NCI-H748 treated with DMSO at 0.1 percent for 48 hours (cell line): ENCODE data around the gene GALNS.
"Not testable (repeated sequence)": the region's sequence is repeated elsewhere in the genome, so short reads cannot be mapped to it uniquely, and the experiment has no call there.

Experiments
- DNase-seq: peaks from one replicate; lab custom pipeline; 2025; lab: John Stamatoyannopoulos, UW

GALNS gene

DNA sequence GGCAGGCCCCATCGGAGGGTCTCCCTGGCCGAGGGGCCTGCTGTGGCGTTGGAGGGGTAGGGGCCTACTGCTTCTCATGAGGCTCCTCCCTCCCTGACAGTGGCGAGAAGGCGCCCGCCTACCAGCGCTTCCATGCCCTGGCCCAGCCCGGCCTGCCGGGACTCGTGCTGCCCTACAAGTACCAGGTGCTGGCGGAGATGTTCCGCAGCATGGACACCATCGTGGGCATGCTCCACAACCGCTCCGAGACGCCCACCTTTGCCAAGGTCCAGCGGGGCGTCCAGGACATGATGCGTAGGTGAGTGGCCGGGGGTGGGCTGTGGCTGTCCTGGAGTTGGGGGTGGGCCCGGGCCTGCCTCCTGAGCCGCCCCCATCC, 51.4 kb downstream of the GALNS start:
- no peak for DNase-seq

DNA sequence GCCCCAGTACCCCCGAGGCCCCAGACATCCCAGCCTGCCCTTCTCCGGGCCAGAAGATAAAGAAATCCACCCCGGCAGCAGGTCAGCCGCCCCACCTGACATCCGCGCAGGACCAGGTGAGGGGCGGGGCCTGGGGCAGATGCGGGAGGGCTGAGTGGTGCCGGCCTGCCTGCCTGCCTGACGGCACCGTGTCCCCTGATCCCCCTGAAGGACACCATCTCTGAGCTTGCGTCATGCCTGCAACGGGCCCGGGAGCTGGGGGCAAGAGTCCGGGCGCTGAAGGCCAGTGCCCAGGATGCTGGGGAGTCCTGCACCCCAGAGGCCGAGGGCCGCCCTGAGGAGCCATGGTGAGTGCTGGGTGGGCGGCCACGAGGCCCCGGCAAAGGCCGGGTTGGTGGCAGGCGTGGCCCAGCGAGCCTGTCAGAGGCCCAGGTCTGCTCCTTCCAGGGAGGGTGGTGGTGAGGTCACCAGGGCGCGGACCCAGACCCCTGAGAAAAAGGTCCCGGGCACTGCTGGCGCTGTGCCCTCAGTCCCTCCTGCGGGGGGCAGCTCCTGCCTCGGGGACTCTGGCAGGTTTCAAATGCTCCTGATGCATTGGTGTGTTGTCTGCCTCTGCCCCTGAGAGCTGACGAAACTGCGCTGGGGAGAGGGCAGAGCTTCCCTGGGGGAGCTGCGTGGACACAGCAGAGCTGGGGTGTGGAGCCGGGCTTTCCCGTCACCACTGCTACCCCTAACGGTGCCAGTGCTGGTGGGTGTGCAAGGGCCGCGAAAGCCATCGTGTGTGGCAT, 52.0 kb downstream of the GALNS start:
- no peak for DNase-seq

DNA sequence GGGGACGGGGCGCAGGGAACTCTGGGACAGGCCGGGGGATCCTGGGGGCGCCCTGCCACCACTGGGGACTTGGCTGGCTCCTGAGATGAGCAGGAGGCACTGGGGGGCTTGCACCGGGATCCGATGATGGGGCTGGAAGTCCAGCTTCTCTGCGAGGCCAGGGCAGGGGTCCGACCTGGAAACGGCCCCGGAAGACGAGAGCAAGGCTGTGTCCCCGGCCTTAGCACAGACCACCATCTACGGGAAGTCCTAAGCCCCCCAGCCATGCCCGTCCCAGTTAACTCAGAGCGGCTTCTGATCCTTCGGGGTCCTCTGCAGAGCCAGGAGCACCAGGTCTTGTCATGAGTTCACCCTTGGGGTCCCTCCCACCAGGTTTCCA, 52.6 kb downstream of the GALNS start:
- DNase-seq, result no peak

DNA sequence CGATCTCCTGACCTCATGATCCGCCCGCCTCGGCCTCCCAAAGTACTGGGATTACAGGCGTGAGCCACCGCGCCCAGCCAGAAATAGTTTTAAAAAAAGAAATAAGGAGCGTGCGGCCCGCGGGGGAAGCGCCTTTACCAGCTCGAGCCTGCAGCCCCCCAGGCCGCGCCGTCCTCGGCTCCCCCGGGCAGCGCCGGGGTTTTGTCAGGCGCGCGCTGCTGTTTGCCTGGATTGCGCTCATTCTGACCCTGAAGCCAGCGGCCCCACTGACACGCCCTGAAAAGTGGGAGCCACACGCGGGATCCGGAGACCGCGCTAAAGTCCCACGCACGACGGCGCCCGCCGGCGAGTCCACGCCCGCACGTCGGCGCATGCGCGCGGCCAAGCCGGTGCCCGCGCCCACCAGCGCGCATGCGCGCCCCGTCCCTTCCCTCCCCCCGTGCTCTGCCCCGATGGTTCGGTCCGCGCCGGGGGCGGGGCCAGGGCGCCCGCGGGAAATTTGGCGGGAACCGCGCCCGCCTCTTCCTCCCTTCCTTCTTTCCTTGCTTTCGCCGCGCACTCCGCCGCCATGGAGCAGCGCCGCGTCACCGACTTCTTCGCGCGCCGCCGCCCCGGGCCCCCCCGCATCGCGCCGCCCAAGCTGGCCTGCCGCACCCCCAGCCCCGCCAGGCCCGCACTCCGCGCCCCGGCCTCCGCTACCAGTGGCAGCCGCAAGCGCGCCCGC, 53.3 kb downstream of the GALNS start, which contains the start of gene CDT1:
Gene CDT1 (plus strand): TSS at position 526 of the 724 bp plus-strand sequence. CDS start 43 bp downstream, at position 569.
- DNase-seq, result peak; percentile 43

DNA sequence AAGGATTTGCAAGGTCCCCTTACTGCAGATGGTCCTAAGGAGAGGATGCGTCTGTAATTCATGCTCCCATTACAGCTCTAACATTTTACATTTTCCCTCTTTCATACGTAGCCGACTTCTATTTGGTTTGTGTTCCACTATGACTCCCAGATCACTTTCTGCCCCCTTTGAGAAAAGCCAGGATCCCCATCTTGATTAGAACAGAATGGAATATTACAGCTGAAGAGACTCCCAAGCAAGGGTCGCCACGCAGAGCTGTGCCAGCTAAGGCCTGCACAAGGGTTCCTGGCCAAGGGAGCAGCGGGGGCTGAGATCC, 56.5 kb downstream of the GALNS start:
- no peak for DNase-seq

DNA sequence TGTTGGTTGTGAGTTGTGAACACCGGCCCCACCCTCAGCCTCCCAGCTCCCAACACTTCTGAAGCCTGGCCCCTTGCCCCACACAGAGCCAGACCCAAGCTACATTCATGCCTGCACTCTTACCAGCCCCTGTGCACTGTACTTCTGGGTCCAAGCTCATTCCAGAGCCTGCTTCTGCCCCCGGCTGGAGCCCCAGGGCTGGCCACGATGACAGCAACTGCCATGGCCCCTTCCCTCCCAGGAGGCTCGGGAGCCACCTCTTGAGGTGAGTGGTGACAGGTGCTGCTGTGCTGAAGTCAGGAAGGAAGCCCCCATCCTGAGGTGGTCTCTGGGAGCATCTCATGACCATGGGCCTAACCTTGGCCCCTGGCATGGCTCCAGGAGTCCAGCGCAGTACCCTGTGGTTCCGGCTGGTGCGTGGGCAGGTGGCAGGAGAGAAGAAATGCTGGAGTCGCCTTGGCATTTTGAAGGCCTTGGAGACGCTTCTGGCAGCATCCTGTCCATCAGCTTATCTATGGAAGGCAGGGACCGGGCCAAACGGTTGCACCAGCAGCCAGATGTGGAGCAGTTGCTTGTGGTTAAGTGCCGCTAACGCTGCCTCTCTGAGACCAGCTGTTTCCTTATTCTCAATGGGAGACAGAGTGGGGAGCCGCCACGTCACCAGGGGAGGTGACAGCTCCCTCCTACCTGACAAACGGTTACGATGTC, 57.0 kb downstream of the GALNS start:
- no peak for DNase-seq

DNA sequence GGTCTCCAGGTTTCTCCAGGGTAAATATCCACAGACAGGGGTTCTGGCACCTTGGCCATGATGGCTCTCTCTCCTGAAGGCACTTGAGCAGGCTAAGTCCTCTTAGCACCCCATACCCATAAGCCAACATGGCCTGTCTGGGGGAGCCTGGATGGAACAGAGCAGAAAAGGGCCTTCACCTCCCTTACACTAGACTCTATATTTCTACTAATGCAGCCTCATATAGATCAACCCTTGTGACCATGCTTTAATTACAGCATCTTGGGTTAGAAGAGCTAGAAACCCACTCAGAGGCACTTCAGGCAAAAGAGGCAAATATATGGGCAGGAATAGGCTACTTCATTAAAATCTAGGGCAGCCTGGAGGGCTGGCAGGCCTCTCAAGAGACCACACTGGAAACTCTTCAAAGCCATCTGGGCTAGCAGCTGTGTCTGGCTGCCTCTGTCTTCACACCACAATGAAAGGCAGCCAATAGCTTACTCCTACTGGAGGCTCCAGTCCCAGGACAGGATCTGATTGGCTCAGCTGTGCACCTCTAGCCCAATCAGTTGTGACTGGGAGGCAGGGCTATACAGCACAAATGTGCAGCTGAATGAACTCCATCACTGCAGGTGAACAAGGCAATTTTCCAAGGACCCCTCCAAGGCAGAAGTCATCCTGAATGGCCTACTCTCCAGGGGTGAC, 57.8 kb downstream of the GALNS start:
- DNase-seq, result no peak

DNA sequence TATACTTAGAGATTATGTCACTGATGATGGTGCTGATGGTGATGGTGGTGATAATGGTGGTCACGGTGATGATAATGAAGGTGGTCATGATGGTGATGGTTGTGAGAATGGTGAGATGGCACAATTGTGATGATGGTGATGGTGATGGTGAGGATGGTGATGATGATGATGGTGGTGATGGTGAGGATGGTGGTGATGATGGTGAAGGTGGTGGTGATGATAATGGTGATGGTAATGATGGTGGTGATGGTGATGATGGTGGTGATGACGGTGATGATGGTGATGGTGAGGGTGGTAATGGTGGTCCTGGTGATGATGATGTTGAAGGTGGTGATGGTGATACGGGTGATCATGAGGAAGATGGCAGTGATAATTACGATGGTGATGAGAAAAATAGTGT, 58.7 kb downstream of the GALNS start:
- no peak for DNase-seq

DNA sequence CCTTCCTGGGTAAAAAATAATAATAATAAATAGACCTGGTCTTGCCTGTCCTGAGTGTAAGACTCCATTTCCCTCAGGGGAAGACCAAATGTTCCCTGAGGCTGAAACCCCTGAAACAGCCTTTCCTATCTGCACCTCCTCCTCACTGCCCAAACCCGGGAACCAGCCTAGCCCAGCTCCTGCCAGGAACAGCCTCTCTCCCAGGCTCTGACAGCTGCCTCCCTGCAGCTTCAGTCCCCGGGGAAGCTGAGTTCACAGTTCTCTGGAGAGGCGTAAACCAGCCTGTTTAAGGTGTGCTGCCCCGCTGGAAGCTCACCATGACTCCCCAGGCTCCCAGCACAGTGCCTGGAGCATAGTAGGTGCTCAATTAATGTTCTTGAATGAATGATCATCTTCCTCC, 60.5 kb downstream of the GALNS start:
- no peak for DNase-seq

DNA sequence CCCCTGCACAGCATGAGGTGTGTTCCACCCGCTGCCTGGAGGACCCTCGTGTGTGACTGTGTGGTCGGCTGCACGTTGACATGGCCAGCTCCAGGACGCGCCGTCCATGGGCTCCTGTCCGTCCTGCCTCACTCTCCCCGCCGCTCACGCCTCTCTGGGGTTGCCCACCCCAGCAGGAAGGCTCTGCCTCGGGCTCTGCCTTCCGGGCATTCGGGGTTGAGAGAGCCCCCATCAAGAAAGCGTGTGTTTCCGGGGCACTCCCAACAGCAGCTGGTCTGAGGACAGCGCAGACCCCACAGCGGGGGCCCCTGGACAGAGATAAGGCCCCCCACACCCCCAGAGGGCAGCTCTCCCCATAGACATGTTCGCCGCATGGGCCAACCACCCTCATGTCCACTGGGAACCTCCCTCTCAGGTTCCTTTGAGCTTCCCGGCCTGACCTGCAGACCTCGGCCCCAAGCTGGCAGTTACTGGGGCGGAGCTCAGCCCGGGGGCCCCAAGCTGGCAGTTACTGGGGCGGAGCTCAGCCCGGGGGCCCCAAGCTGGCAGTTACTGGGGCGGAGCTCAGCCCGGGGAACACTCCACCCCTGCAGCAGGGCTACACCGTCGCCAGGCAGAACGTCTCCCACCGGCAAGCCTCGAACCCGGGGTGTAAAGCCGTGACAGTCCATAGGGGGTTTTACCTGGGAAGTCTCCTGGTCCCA, 63.3 kb downstream of the GALNS start:
- no peak for DNase-seq

DNA sequence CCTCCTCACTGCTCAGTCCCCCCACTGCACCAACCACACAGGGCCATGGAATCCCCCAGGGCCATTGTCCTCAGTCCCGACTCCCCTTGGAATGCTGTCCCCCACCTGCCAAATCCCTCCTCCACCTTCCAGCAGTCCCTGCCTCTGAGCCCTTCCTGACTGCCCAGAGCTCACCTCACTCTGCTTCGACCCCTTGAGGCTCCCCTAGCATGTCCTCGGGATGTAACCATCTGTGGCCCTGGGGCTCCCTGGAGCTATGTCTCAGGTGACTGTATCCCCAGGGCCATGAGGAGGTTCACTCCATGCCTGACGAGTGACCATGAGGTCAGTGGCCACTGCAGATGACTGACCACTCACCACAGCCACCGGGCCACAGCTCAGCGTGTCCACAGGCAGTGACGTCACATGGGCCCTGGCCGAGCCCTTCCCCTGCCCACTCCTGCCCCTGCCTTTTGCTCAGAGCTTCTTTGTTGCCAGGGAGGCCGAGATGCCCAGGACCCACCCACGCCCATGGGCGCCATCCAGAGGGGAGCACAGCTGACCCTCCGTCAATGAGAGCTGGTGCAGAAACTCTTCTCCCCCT, 64.0 kb downstream of the GALNS start:
- no peak for DNase-seq

DNA sequence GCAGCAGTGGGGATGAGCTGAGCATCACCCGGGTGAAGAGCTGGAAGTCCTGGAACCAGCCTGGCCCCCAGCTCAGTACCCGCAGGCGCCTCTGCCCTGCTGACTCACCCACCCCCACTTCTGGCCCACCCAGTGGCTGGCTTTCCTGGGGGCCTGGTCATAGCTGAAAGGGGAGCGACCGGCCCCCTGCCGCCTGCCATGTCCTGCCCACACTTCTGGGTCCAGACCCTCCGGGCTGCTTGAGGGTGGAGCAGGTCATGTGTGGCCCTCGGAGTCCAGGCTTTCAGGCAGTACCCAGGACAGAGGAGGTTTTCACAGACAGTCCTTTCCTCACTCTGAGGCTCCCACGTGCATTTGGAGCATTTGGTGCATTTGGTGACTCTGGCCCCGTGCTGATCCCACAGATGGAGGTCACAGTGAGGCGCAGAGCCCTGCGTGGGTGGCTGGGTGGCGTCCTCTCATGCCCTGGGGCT, 64.6 kb downstream of the GALNS start:
- DNase-seq, result no peak

DNA sequence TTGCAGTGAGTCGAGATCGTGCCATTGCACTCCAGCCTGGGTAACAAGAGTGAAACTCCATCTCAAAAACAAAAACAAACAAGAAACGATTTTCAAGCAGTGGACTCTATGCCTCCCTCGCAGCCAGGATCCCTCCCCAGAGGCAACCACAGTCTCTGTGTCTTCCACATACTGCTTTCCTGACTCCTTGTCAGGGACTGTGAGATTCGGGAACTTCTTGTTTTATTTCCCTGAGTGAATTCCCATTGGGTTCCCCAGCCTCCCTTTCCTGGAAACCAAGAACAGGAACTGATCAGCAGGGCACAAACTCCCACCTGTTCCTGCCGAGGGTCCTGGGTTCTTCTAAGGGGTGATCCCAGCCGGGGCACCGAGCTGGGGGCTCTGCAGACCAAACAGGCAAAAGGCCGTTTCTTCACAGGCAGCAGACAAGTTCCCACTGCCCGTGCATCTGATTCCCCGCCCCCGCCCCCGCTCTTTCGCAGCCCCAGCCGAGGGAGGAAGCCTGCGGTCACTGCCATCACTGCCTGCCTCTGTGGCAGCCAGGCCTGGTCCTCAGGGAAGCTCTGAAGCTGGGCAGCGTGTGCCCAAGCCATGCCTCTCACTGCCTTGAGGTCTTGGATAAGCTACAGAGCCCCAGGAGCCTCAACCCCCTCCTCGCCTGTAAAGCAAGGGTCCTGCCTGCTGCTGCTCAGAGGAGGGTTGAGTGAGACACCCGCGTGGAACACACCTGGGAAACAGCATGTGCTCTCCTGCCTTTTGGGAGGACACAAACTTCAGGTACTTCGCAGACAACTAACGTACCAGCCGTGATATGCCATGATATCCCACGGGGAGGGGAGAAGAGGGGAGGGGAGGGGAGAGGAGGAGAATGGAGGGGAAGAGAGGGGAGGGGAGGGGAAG, 66.2 kb downstream of the GALNS start:
- no peak for DNase-seq

DNA sequence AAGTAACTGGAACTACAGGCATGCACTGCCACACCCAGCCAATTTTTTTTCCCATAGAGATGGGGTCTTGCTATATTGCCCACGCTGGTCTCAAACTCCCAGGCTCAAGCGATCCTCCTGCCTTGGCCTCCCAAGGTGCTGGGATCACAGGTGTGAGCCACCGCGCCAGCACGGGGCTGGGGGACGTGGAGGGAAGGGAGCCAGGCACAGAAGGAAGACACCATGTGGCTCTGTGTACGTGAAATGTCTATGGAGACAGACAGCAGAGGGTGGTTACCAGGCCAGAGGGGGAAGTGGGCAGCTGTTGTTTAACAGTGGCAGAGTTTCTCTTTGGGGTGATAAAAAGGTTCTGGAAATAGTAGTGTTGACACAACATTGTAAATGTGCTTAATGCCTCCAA, 67.2 kb downstream of the GALNS start:
- DNase-seq, result no peak

DNA sequence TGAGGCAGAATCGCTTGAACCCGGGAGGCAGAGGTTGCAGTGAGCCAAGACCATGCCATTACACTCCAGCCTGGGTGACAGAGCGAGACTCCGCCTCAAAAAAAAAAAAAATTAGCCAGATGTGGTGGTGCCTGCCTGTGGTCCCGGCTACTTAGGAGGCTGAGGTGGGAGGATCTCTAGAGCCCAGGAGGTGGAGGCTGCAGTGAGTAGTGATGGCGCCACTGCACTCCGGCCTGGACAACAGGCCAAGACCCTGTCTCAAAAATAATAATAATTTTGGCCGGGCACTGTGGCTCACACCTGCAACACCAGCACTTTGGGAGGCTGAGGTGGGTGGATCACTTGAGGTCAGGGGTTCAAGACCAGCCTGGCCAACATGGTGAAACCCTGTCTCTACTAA, 68.0 kb downstream of the GALNS start:
- not testable (repeated sequence) for DNase-seq

DNA sequence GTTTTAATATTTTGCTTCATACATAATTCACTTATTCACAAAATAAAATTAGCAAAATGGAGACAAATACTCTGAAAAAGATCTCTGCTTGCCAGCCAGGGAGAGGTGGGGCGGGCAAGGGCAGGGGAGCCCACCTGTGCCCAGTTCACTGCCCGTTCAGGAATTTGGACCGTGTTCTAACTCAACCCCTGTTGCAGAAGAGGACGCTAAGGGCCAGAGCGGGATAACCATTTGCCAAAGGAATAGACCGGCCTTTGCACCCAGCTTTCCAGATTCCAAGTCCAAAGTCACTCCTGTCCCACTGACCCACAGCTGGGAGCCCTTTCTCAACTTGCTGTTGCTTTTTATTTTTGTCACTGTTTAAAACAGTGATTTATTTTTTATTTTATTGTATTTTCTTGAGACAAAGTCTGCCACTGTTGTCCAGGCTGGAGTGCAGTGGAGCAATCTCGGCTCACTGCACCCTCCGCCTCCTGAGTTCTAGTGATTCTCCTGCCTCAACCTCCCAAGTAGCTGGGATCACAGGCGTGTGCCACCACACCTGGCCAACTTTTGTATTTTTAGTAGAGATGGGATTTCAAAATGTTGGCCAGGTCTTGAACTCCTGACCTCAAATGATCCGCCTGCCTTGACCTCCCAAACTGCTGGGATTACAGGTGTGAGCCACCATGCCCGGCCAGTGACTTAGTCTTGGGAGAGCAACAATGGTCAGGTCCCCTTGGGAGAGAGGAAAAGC, 69.0 kb downstream of the GALNS start:
- DNase-seq, result no peak

DNA sequence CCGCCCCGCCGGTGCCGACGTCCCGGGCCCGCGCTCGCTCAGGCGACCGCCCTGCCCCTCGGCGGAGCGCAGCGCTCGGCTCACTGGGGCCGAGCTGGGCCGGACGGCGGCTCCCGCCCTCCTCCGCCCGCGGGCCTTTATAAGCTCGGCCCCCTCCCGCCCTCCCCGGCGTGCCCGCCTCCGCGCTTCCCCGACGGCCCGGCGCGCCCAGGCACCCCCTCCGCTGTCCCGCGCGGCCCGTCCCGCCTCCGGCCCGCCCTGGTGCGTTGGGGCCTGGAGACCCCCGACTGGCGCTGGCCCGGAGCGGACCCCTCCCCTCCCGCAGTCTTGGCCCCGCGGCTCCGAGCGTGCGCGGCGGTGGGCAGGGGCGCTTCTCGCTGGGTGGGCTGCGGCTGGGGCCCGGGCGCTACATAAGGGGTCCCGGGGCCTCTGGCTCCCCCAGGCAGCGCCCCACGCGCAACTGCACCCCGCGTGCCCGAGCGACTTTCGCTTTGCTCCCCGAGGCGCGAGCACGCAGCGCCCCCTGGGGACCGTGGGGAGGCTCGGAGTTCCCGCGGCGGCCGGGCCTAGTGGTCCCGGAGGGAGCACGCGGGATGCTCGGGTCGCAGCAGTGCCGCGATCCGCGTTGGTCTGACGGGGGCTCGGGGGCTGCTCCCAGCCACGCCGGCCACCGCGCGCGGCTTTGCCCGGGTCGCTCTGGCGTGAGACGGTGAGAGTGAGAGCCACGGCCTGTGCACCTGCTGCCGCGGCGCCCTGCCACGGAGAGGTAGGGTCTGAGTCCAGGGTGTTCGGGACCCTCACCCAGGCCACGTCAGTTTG, 71.4 kb downstream of the GALNS start, which contains the start of gene PIEZO1:
Gene PIEZO1 (minus strand): TSS at position 115 of the 819 bp plus-strand sequence. CDS start 256 bp downstream, outside the sequence.
- DNase-seq, result no peak

DNA sequence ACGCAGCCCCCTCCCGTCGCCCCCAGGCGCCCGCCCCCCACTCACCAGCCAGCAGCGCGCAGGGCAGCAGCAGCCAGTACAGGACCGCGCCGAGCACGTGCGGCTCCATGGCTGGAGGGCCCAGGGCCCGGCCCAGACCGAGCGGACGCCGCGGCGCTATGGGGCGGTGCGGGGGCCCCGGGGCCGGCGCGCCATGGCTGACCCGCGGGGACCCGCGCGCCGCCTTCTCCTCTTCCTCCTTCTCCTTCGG, 72.0 kb downstream of the GALNS start:
- no peak for DNase-seq
